Hindlimb muscle (tissue), 1 donor: Measurements from ENCODE around the gene CENPS. TPM values are rescaled to one million over a fixed set of nuclear protein-coding genes. Genes with fewer than 3 reads are reported as not detected.

ENCODE experiments used
- polyA plus RNA-seq: library from polyadenylated mRNA; unstranded; fragments of 120-200 nt; gene quantifications from one replicate; pipeline ENCODE4 v1.2.1, GENCODE V29; 2013; ENCODE audit not compliant: insufficient read length

CENPS gene
- polyA plus RNA-seq, 1 donor, result 7.9 TPM

Other genes with a start within 250 kb of the CENPS start
- gene KIF1B, start 219.9 kb upstream of the CENPS start, polyA plus RNA-seq, result 203 TPM
- gene PGD, start 31.4 kb upstream of the CENPS start, polyA plus RNA-seq, result 103 TPM
- 2.0 TPM for gene CORT, start 19.6 kb downstream of the CENPS start, polyA plus RNA-seq
- gene DFFA, start 42.1 kb downstream of the CENPS start, polyA plus RNA-seq, result 20.8 TPM
- 16.6 TPM for gene PEX14, start 44.5 kb downstream of the CENPS start, polyA plus RNA-seq